ENCODE results near the gene DIAPH2.

DIAPH2 gene

GRCh38 chrX:97070346-97070745 lies 385.7 kb downstream of the DIAPH2 start:
- no peak for TF ChIP-seq CTCF (IDR thresholded peaks at IDR 0.05; ENCODE audit: extremely low read depth, missing control alignments)
- no peak for DNase-seq (ENCODE audit: low spot score)

- DNase-seq (ENCODE audit: low spot score), result no peak
- TF ChIP-seq CTCF (IDR thresholded peaks at IDR 0.05; ENCODE audit: extremely low read depth, missing control alignments), result no peak
These were observed 389.8 kb downstream of the DIAPH2 start for GRCh38 chrX:97074400-97074799.

- no peak for DNase-seq (ENCODE audit: low spot score)
- TF ChIP-seq CTCF (IDR thresholded peaks at IDR 0.05; ENCODE audit: extremely low read depth, missing control alignments), result no peak
These were observed 404.5 kb downstream of the DIAPH2 start for GRCh38 chrX:97089116-97089515.

GRCh38 chrX:97096385-97096784 lies 411.7 kb downstream of the DIAPH2 start:
- TF ChIP-seq CTCF (IDR thresholded peaks at IDR 0.05; ENCODE audit: extremely low read depth, missing control alignments), result no peak

GRCh38 chrX:97102938-97103337 lies 418.3 kb downstream of the DIAPH2 start:
- no peak for DNase-seq (ENCODE audit: low spot score)
- TF ChIP-seq CTCF (IDR thresholded peaks at IDR 0.05; ENCODE audit: extremely low read depth, missing control alignments), result no peak

More at GRCh38 chrX:97096385-97096784, 411.7 kb downstream of the DIAPH2 start:
- DNase-seq (ENCODE audit: low spot score), result no peak

- no peak for TF ChIP-seq CTCF (IDR thresholded peaks at IDR 0.05; ENCODE audit: extremely low read depth, missing control alignments)
- DNase-seq (ENCODE audit: low spot score), result no peak
These were observed 425.1 kb downstream of the DIAPH2 start for GRCh38 chrX:97109730-97110129.

- no peak for DNase-seq (ENCODE audit: low spot score)
- TF ChIP-seq CTCF (IDR thresholded peaks at IDR 0.05; ENCODE audit: extremely low read depth, missing control alignments), result no peak
These were observed 432.9 kb downstream of the DIAPH2 start for GRCh38 chrX:97117572-97117971.

All from GM20000 (cell line).